SK-N-SH (cell line): ENCODE measurements around the gene MYD88. TPM values are rescaled to one million over a fixed set of nuclear protein-coding genes. Genes with fewer than 3 reads are reported as not detected.

Experiments used
- CTCF ChIA-PET: fragments of 300-600, 350-600 bp; formaldehyde crosslinking; extraction: SDS; loops from one replicate; lab custom pipeline; 2021; lab: Yijun Ruan, JAX
- POLR2A ChIA-PET: fragments of 350-600 bp; sonication (Branson Sonifier 250); formaldehyde crosslinking; extraction: SDS; loops from one replicate; lab custom pipeline; 2020; ENCODE audit warnings: antibody characterized with exemption, inconsistent platforms; lab: Yijun Ruan, JAX
- DNase-seq: peaks from one replicate; pipeline ENCODE4 v3.0.0; 2012
- H2AFZ ChIP-seq: fragments of 200-600 bp; sonication (generic); 2 replicates; pipeline ENCODE4 v1.8.1; 2016; ENCODE audit warnings: antibody characterized with exemption, mild to moderate bottlenecking, low read depth
- H3F3A ChIP-seq: fragments of 200-600 bp; sonication (generic); replicated peaks from 2 replicates; pipeline ENCODE3; 2016; ENCODE audit warnings: antibody characterized with exemption, mild to moderate bottlenecking; ENCODE audit not compliant: insufficient read depth
- H3K27ac ChIP-seq, 2 experiments: fragments of 200-500 bp in 1 of 2; fragments of 200-600 bp in 1 of 2; sonication (Bioruptor generic) in 1 of 2; sonication (generic), shearing (Covaris generic) in 1 of 2; 2 replicates each; pipeline versions ENCODE4 v1.5.1 to v1.6.1; 2014 to 2016; ENCODE audit warnings: low read depth in 2 of 2, inconsistent platforms in 1 of 2, low read length in 1 of 2, mild to moderate bottlenecking in 1 of 2, mixed read lengths in 1 of 2
- H3K27me3 ChIP-seq: fragments of 200-600 bp; sonication (generic), shearing (Covaris generic); 2 replicates; pipeline ENCODE4 v1.6.1; 2016; ENCODE audit warnings: mixed run types; ENCODE audit not compliant: insufficient read depth
- H3K36me3 ChIP-seq, 2 experiments: fragments of 200-500 bp in 1 of 2; fragments of 200-600 bp in 1 of 2; sonication (Bioruptor generic) in 1 of 2; sonication (generic) in 1 of 2; replicated peaks in 1 of 2; 2 replicates each; pipeline versions ENCODE3 to v1.5.1; 2014 to 2016; ENCODE audit warnings: low read length in 1 of 2, mild to moderate bottlenecking in 1 of 2; ENCODE audit not compliant: insufficient read depth in 2 of 2, control insufficient read depth in 1 of 2
- H3K4me1 ChIP-seq, 2 experiments: fragments of 200-500 bp in 1 of 2; fragments of 200-600 bp in 1 of 2; sonication (Bioruptor generic) in 1 of 2; sonication (generic), shearing (Covaris generic) in 1 of 2; 2 replicates each; pipeline versions ENCODE4 v1.5.1 to v1.6.1; 2014 to 2016; ENCODE audit warnings: low read depth in 1 of 2, low read length in 1 of 2, mixed run types in 1 of 2; ENCODE audit not compliant: insufficient read depth in 2 of 2, control insufficient read depth in 1 of 2
- H3K4me2 ChIP-seq: fragments of 200-600 bp; sonication (generic), shearing (Covaris generic); 2 replicates; pipeline ENCODE4 v1.6.1; 2017; ENCODE audit warnings: mixed run types
- H3K4me3 ChIP-seq, 2 experiments: fragments of 200-500 bp in 1 of 2; fragments of 200-600 bp in 1 of 2; sonication (Bioruptor generic) in 1 of 2; sonication (generic), shearing (Covaris generic) in 1 of 2; 2 replicates each; pipeline versions ENCODE4 v1.5.1 to v1.8.1; 2014 to 2016; ENCODE audit warnings: low read depth in 2 of 2, inconsistent platforms in 1 of 2, low read length in 1 of 2, mild to moderate bottlenecking in 1 of 2, mixed read lengths in 1 of 2, moderate library complexity in 1 of 2
- H3K79me2 ChIP-seq: fragments of 200-600 bp; sonication (generic); 2 replicates; pipeline ENCODE4 v1.8.1; 2017; ENCODE audit warnings: mild to moderate bottlenecking; ENCODE audit not compliant: insufficient read depth
- H3K9ac ChIP-seq: fragments of 200-600 bp; sonication (generic); 2 replicates; pipeline ENCODE4 v1.6.1; 2017; ENCODE audit warnings: mixed run types
- H3K9me2 ChIP-seq: fragments of 200-600 bp; sonication (generic); 2 replicates; pipeline ENCODE4 v1.6.1; 2017; ENCODE audit warnings: mixed run types
- H3K9me3 ChIP-seq: fragments of 200-600 bp; sonication (generic); 2 replicates; pipeline ENCODE4 v1.6.1; 2017; ENCODE audit warnings: mixed run types, mild to moderate bottlenecking, moderate library complexity
- H4K20me1 ChIP-seq: fragments of 200-600 bp; sonication (generic); 2 replicates; pipeline ENCODE4 v1.6.1; 2017; ENCODE audit warnings: mild to moderate bottlenecking, mixed run types; ENCODE audit not compliant: insufficient read depth
- EP300 ChIP-seq, 2 experiments: IDR thresholded peaks; 2 replicates each; pipeline versions ENCODE4 v1.4.0 to v1.6.1; 2012; ENCODE audit warnings: borderline replicate concordance in 1 of 2, low read depth in 1 of 2, low read length in 1 of 2
- FOSL2 ChIP-seq: IDR thresholded peaks from 2 replicates; pipeline ENCODE4 v1.4.0; 2012; ENCODE audit warnings: low read depth, mild to moderate bottlenecking, moderate library complexity, borderline replicate concordance
- FOXJ3 ChIP-seq: sonication (generic); formaldehyde crosslinking; IDR thresholded peaks from 2 replicates; pipeline ENCODE4 v1.5.1; 2020; ENCODE audit warnings: mild to moderate bottlenecking, missing genetic modification reagents
- FOXM1 ChIP-seq: IDR thresholded peaks from 2 replicates; pipeline ENCODE4 v1.4.0; 2012; ENCODE audit warnings: low read depth, mild to moderate bottlenecking
- GABPA ChIP-seq: IDR thresholded peaks from 2 replicates; pipeline ENCODE4 v1.4.0; 2012; ENCODE audit warnings: low read depth, mild to moderate bottlenecking
- JUND ChIP-seq: IDR thresholded peaks from 2 replicates; pipeline ENCODE4 v1.4.0; 2012
- NRF1 ChIP-seq: IDR thresholded peaks from 2 replicates; pipeline ENCODE4 v1.6.1; 2012; ENCODE audit warnings: low read depth, mild to moderate bottlenecking, low read length
- POLR2AphosphoS5 ChIP-seq: IDR thresholded peaks from 2 replicates; pipeline ENCODE4 v1.6.1; 2012; ENCODE audit warnings: low read depth, low read length
- RCOR1 ChIP-seq: fragments of 150-350 bp; IDR thresholded peaks from 2 replicates; pipeline ENCODE4 v1.6.1; 2017; ENCODE audit warnings: antibody characterized with exemption, low read length
- RXRA ChIP-seq: IDR thresholded peaks from 2 replicates; pipeline ENCODE4 v1.4.0; 2012; ENCODE audit warnings: low read depth, mild to moderate bottlenecking, borderline replicate concordance
- SIN3A ChIP-seq: IDR thresholded peaks from 2 replicates; pipeline ENCODE4 v1.6.1; 2012; ENCODE audit warnings: low read depth, mild to moderate bottlenecking, low read length, moderate library complexity, borderline replicate concordance
- SMC3 ChIP-seq: IDR thresholded peaks from 2 replicates; pipeline ENCODE4 v1.6.1; 2012; ENCODE audit warnings: low read depth, low read length, improper control_type of control experiment
- TCF12 ChIP-seq: IDR thresholded peaks from 2 replicates; pipeline ENCODE4 v1.4.0; 2012
- TEAD4 ChIP-seq: IDR thresholded peaks from 2 replicates; pipeline ENCODE4 v1.4.0; 2012; ENCODE audit warnings: mild to moderate bottlenecking, borderline replicate concordance; ENCODE audit not compliant: insufficient read depth
- YY1 ChIP-seq: IDR thresholded peaks from 2 replicates; pipeline ENCODE4 v1.4.0; 2012; ENCODE audit warnings: low read depth, mild to moderate bottlenecking
- ZBTB33 ChIP-seq: IDR thresholded peaks from 2 replicates; pipeline ENCODE4 v1.4.0; 2012; ENCODE audit warnings: low read depth, borderline replicate concordance
- WGBS: methylation state at CpG from one replicate; pipeline ENCODE4 v1.1.6; 2017; ENCODE audit warnings: low lambda C conversion rate; 5-methylcytosine and 5-hydroxymethylcytosine counted together
- polyA plus RNA-seq, 3 experiments: library from polyadenylated mRNA; depleted of rRNA; stranded (reverse); fragments of >200 nt; gene quantifications; 2 replicates each; pipeline ENCODE4 v1.2.3, GENCODE V29; 2012
- TF ChIP-seq, protein P1 (sequence below): fragments of 150-350 bp; IDR thresholded peaks from 2 replicates; pipeline ENCODE4 v1.6.1; 2017; ENCODE audit warnings: antibody characterized with exemption, low read length, low read depth, borderline replicate concordance
- TF ChIP-seq, protein P2 (sequence below): IDR thresholded peaks from 2 replicates; pipeline ENCODE4; 2012

Gene MYD88
- polyA plus RNA-seq, 1 of the 3 experiments (the other 2 are of a cell fraction), result 24.0 TPM

- H3K4me3 ChIP-seq, result no peak overlapping the region
- no peak overlapping the region for H3K4me2 ChIP-seq
- no peaks in the 10 kb centered on the region for H3K79me2 ChIP-seq
- no peaks in the 10 kb centered on the region for H3K9me3 ChIP-seq
- no peak for DNase-seq
- peaks cover 0 to 5% of the 10 kb centered on the region in 2 experiments; a peak in 1 of 4 replicates for H3K4me1 ChIP-seq
- no peak overlapping the region for H3K27ac ChIP-seq
- H4K20me1 ChIP-seq, result no peaks in the 10 kb centered on the region
- ChIA-PET CTCF (interaction anchor here (0.6 to 0.7 kb wide), 2 partner anchors 11 to 15 kb away, joined by 3 read pairs; no protein-coding TSS in a partner anchor), POLR2A (no interaction called here)
- H3K27me3 ChIP-seq, result no peaks in the 10 kb centered on the region
- H3K9me2 ChIP-seq, result no peaks in the 10 kb centered on the region
- no peak overlapping the region for H3K9ac ChIP-seq
- no peak overlapping the region for H2AFZ ChIP-seq
- H3F3A ChIP-seq, result no peaks in the 10 kb centered on the region
- TF ChIP-seq FOXM1, result no peak
- no peak for TF ChIP-seq JUND
- no peak for TF ChIP-seq NRF1
- TF ChIP-seq, protein P1, sequence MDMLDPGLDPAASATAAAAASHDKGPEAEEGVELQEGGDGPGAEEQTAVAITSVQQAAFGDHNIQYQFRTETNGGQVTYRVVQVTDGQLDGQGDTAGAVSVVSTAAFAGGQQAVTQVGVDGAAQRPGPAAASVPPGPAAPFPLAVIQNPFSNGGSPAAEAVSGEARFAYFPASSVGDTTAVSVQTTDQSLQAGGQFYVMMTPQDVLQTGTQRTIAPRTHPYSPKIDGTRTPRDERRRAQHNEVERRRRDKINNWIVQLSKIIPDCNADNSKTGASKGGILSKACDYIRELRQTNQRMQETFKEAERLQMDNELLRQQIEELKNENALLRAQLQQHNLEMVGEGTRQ, result no peak
- TF ChIP-seq YY1, result no peak
- TF ChIP-seq FOSL2, result no peak
- no peak for TF ChIP-seq RXRA
- TF ChIP-seq ZBTB33, result no peak
- no peak for TF ChIP-seq RCOR1
- no peak for TF ChIP-seq EP300 (IDR thresholded peaks at IDR 0.05; ENCODE audit: borderline replicate concordance in 1 of 2, low read depth in 1 of 2, low read length in 1 of 2)
- no peak for TF ChIP-seq FOXJ3 (CRISPR knock-in tag)
- no peak for TF ChIP-seq TEAD4
- TF ChIP-seq GABPA, result no peak
- TF ChIP-seq SMC3, result no peak
- no peak for TF ChIP-seq TCF12
- TF ChIP-seq, protein P2, sequence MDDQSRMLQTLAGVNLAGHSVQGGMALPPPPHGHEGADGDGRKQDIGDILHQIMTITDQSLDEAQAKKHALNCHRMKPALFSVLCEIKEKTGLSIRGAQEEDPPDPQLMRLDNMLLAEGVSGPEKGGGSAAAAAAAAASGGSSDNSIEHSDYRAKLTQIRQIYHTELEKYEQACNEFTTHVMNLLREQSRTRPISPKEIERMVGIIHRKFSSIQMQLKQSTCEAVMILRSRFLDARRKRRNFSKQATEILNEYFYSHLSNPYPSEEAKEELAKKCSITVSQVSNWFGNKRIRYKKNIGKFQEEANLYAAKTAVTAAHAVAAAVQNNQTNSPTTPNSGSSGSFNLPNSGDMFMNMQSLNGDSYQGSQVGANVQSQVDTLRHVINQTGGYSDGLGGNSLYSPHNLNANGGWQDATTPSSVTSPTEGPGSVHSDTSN, result no peak
- TF ChIP-seq SIN3A, result no peak
- no peak for TF ChIP-seq POLR2AphosphoS5
- no peaks in the 10 kb centered on the region for H3K36me3 ChIP-seq
- WGBS, result 90% methylated on average over 3 of the region's 3 CpGs
Observed at GRCh38 chr3:38147421-38147820, 9.0 kb downstream of the MYD88 start.
